PC-9 (cell line): ENCODE data around the gene TRAPPC12. TPM values are rescaled to one million over a fixed set of nuclear protein-coding genes. Genes with fewer than 3 reads are reported as not detected.

Experiments
- BruUV-seq: library from RNA; stranded (reverse); fragments of 400-500 nt; replicated peaks from 2 replicates; lab custom pipeline; 2021; lab: Mats Ljungman, UMichigan
- CTCF ChIA-PET: fragments of 300-600 bp; sonication (Branson Sonifier 250); formaldehyde crosslinking; loops from one replicate; lab custom pipeline; 2022; ENCODE audit warnings: antibody characterized with exemption; lab: Charles Lee
- POLR2A ChIA-PET: fragments of 300-600 bp; sonication (Branson Sonifier 250); formaldehyde crosslinking; loops from one replicate; lab custom pipeline; 2022; ENCODE audit warnings: antibody characterized with exemption; ENCODE audit not compliant: unreplicated experiment; lab: Charles Lee
- DNase-seq, 2 experiments: peaks; one replicate each; pipeline versions ENCODE4 v3.0.0 to v3.0.0-alpha.2; 2015 to 2022; ENCODE audit warnings: mixed read lengths in 1 of 2
- H2AFZ ChIP-seq: fragments of 200-600 bp; sonication (generic); 2 replicates; pipeline ENCODE4 v1.8.1; 2017; ENCODE audit warnings: antibody characterized with exemption
- H3F3A ChIP-seq: fragments of 200-600 bp; sonication (generic); 2 replicates; pipeline ENCODE4 v1.8.1; 2017; ENCODE audit warnings: antibody characterized with exemption, mild to moderate bottlenecking, low read depth; ENCODE audit not compliant: insufficient read depth
- H3K27ac ChIP-seq: fragments of 200-600 bp; sonication (generic); 2 replicates; pipeline ENCODE4 v1.6.1; 2016; ENCODE audit warnings: mixed run types
- H3K27me3 ChIP-seq: fragments of 200-600 bp; sonication (generic); 2 replicates; pipeline ENCODE4 v1.6.1; 2016; ENCODE audit warnings: low read depth, mixed run types; ENCODE audit not compliant: insufficient read depth
- H3K36me3 ChIP-seq: fragments of 200-600 bp; sonication (generic); 2 replicates; pipeline ENCODE4 v1.6.1; 2016; ENCODE audit warnings: low read depth, mixed run types
- H3K4me1 ChIP-seq: fragments of 200-600 bp; sonication (generic); replicated peaks from 2 replicates; pipeline ENCODE4 v1.6.1; 2016; ENCODE audit warnings: mixed run types; ENCODE audit not compliant: insufficient read depth
- H3K4me2 ChIP-seq: fragments of 200-600 bp; sonication (generic); 2 replicates; pipeline ENCODE4 v1.6.1; 2017; ENCODE audit warnings: mixed run types
- H3K4me3 ChIP-seq: fragments of 200-600 bp; sonication (generic); 2 replicates; pipeline ENCODE4 v1.6.1; 2016; ENCODE audit warnings: mixed run types
- H3K79me2 ChIP-seq: fragments of 200-600 bp; sonication (generic); 2 replicates; pipeline ENCODE4 v1.6.1; 2017; ENCODE audit warnings: low read depth, mixed run types
- H3K9me2 ChIP-seq: fragments of 200-600 bp; sonication (generic); 2 replicates; pipeline ENCODE4 v1.8.1; 2017; ENCODE audit warnings: mild to moderate bottlenecking; ENCODE audit not compliant: insufficient read depth
- H3K9me3 ChIP-seq: fragments of 200-600 bp; sonication (generic); 2 replicates; pipeline ENCODE4 v1.8.1; 2016; ENCODE audit warnings: low read depth; ENCODE audit not compliant: insufficient read depth
- H4K20me1 ChIP-seq: fragments of 200-600 bp; sonication (generic); 2 replicates; pipeline ENCODE4 v1.8.1; 2017; ENCODE audit not compliant: insufficient read depth
- CTCF ChIP-seq: fragments of 200-600 bp; sonication (generic); conservative IDR thresholded peaks from 2 replicates; pipeline ENCODE4 v1.6.1; 2017; ENCODE audit warnings: mixed run types, antibody characterized with exemption, mild to moderate bottlenecking, moderate library complexity
- EZH2 ChIP-seq: fragments of 200-600 bp; sonication (generic); IDR thresholded peaks from 2 replicates; pipeline ENCODE4 v1.8.0; 2017; ENCODE audit warnings: antibody characterized with exemption, low read depth
- intact Hi-C: fragments of 100-400 bp; cut with micrococcal nuclease; formaldehyde crosslinking; loops from one replicate; pipeline ENCODE4 v1.10.0; 2022; ENCODE audit not compliant: unreplicated experiment
- total RNA-seq: library from RNA; stranded (reverse); gene quantifications from 2 replicates; pipeline ENCODE4 v1.2.3, GENCODE V29; 2021

TRAPPC12 gene
- total RNA-seq, 1 experiment from 2014 or later, result 69.3 TPM

GRCh38 chr2:3463944-3464343, 84.5 kb downstream of the TRAPPC12 start:
- no peak overlapping the region for H3K4me2 ChIP-seq
- H3K79me2 ChIP-seq, result no peaks in the 10 kb centered on the region
- H3K4me1 ChIP-seq, result peaks cover 14% of the 10 kb centered on the region
- no peaks in the 10 kb centered on the region for H3K27me3 ChIP-seq
- peaks cover 15% of the 10 kb centered on the region; the same call in 1 of the 2 replicates for H3F3A ChIP-seq
- no peak for DNase-seq
- H3K27ac ChIP-seq, result no peak overlapping the region
- no peak overlapping the region for H2AFZ ChIP-seq
- intact Hi-C loops, result no loop called here
- BruUV-seq, result no TSS peak
- TF ChIP-seq EZH2 (no peak), CTCF (no peak)
- no peaks in the 10 kb centered on the region for H3K9me2 ChIP-seq
- ChIA-PET CTCF (no interaction called here), POLR2A (no interaction called here)
- H3K9me3 ChIP-seq, result no peaks in the 10 kb centered on the region
- no peak overlapping the region for H3K4me3 ChIP-seq
- no peaks in the 10 kb centered on the region for H3K36me3 ChIP-seq
- H4K20me1 ChIP-seq, result peaks cover 6% of the 10 kb centered on the region; the same call in 1 of the 2 replicates

GRCh38 chr2:3464401-3465005, 85.0 kb downstream of the TRAPPC12 start:
- ChIA-PET CTCF (no interaction called here), POLR2A (no interaction called here)
- Histone ChIP-seq H3K79me2 (no peaks in the 10 kb centered on the region), H2AFZ (no peak overlapping the region), H3K27ac (no peak overlapping the region), H3K36me3 (no peaks in the 10 kb centered on the region), H3K4me3 (no peak overlapping the region), H3K4me2 (no peak overlapping the region), H3K9me2 (no peaks in the 10 kb centered on the region), H3K27me3 (no peaks in the 10 kb centered on the region), H3K4me1 (peaks cover 14% of the 10 kb centered on the region), H4K20me1 (peaks cover 4% of the 10 kb centered on the region; the same call in 1 of the 2 replicates), H3K9me3 (no peaks in the 10 kb centered on the region), H3F3A (peaks cover 15% of the 10 kb centered on the region; the same call in 1 of the 2 replicates)
- TF ChIP-seq EZH2 (no peak), CTCF (no peak)
- no TSS peak for BruUV-seq
- DNase-seq, result no peak
- intact Hi-C loops, result no loop called here

- no peak overlapping the region for H3K4me3 ChIP-seq
- no peaks in the 10 kb centered on the region for H3K79me2 ChIP-seq
- intact Hi-C loops, result no loop called here
- no TSS peak for BruUV-seq
- POLR2A ChIA-PET, result no interaction called here
- H4K20me1 ChIP-seq, result peaks cover 4% of the 10 kb centered on the region; the same call in 1 of the 2 replicates
- H3K9me3 ChIP-seq, result no peaks in the 10 kb centered on the region
- H3K9me2 ChIP-seq, result no peaks in the 10 kb centered on the region
- peaks cover 15% of the 10 kb centered on the region; the same call in 1 of the 2 replicates for H3F3A ChIP-seq
- no peaks in the 10 kb centered on the region for H3K27me3 ChIP-seq
- no peak for TF ChIP-seq CTCF
- no peak for TF ChIP-seq EZH2
- H3K27ac ChIP-seq, result no peak overlapping the region
- H3K36me3 ChIP-seq, result no peaks in the 10 kb centered on the region
- peak overlapping the region; percentile 4; the same call in 1 of the 2 replicates for H3K4me2 ChIP-seq
- no peak overlapping the region for H2AFZ ChIP-seq
- CTCF ChIA-PET, result interaction anchor here (0.6 kb wide), 1 partner anchor 18 kb away, joined by 13 read pairs; no protein-coding TSS in a partner anchor
- H3K4me1 ChIP-seq, result peaks cover 14% of the 10 kb centered on the region
- no peak for DNase-seq
Observed at GRCh38 chr2:3465328-3465727, 85.8 kb downstream of the TRAPPC12 start.
